B cell (primary cell): ENCODE measurements around the gene CPLANE2. TPM values are rescaled to one million over a fixed set of nuclear protein-coding genes. Genes with fewer than 3 reads are reported as not detected.

Experiments
- ATAC-seq: fragments of 200-7000 bp; cut with Tn5 transposase; one replicate; pipeline ENCODE4 v1.10.0; 2021; ENCODE audit warnings: low read depth, mild to moderate bottlenecking, moderate number of reproducible peaks, moderate library complexity
- CTCF ChIA-PET: fragments of 350-600 bp; sonication (Branson Sonifier 250); formaldehyde crosslinking; loops from one replicate; lab custom pipeline; 2021; ENCODE audit warnings: antibody characterized with exemption, inconsistent platforms; lab: Charles Lee
- POLR2A ChIA-PET: fragments of 350-600 bp; sonication (Branson Sonifier 250); formaldehyde crosslinking; loops from one replicate; lab custom pipeline; 2021; ENCODE audit warnings: antibody characterized with exemption; lab: Charles Lee
- DNase-seq: peaks from one replicate; pipeline ENCODE4 v3.0.0; 2013
- H2AFZ ChIP-seq: 2 replicates; pipeline ENCODE4 v1.6.1; 2012; ENCODE audit warnings: mild to moderate bottlenecking, low read depth, low read length; ENCODE audit not compliant: insufficient read depth, poor library complexity, severe bottlenecking
- H3K27ac ChIP-seq, 2 donors: 1 replicate in 1 of 2; 2 replicates in 1 of 2; pipeline ENCODE4 v1.5.1; 2012 to 2013; ENCODE audit warnings: low read length in 2 of 2, mild to moderate bottlenecking in 2 of 2, moderate library complexity in 1 of 2
- H3K27me3 ChIP-seq, 4 experiments: fragments of 200-600 bp in 1 of 4; sonication (generic) in 1 of 4; replicated peaks in 1 of 4; 1 replicate in 2 of 4; 2 replicates in 2 of 4; pipeline versions ENCODE4 v1.6.1 to v1.7.0; 2013 to 2016; ENCODE audit warnings: low read length in 3 of 4, mild to moderate bottlenecking in 2 of 4, mixed read lengths in 1 of 4, moderate library complexity in 1 of 4; ENCODE audit not compliant: insufficient read depth in 4 of 4, control insufficient read depth in 3 of 4; ENCODE audit errors: control extremely low read depth in 1 of 4
- H3K36me3 ChIP-seq, 2 experiments: replicated peaks in 1 of 2; 1 replicate in 1 of 2; 2 replicates in 1 of 2; pipeline versions ENCODE4 v1.6.1 to v1.7.1; 2013; ENCODE audit warnings: low read length in 1 of 2; ENCODE audit not compliant: insufficient read depth in 2 of 2, control insufficient read depth in 1 of 2; ENCODE audit errors: control extremely low read depth in 1 of 2, extremely low read depth in 1 of 2
- H3K4me1 ChIP-seq, 2 donors: fragments of 200-600 bp in 1 of 2; sonication (generic) in 1 of 2; 1 replicate in 1 of 2; 2 replicates in 1 of 2; pipeline versions ENCODE4 v1.5.1 to v1.6.1; 2013 to 2017; ENCODE audit warnings: low read length in 2 of 2; ENCODE audit not compliant: control insufficient read depth in 2 of 2, insufficient read depth in 2 of 2
- H3K4me2 ChIP-seq: replicated peaks from 2 replicates; pipeline ENCODE3; 2012; ENCODE audit warnings: mild to moderate bottlenecking, low read depth, low read length; ENCODE audit not compliant: poor library complexity, severe bottlenecking
- H3K4me3 ChIP-seq, 5 experiments: fragments of 200-600 bp in 1 of 5; sonication (generic) in 1 of 5; 1 replicate in 3 of 5; 2 replicates in 2 of 5; pipeline versions ENCODE4 v1.5.1 to v1.7.0; 2011 to 2016; ENCODE audit warnings: low read length in 4 of 5, mild to moderate bottlenecking in 4 of 5, low read depth in 2 of 5, control low read depth in 1 of 5, moderate library complexity in 1 of 5; ENCODE audit not compliant: insufficient read depth in 1 of 5; ENCODE audit errors: control extremely low read depth in 1 of 5, extremely low read depth in 1 of 5
- H3K79me2 ChIP-seq: fragments of 200-600 bp; sonication (generic); one replicate; pipeline ENCODE4 v1.6.0; 2016; ENCODE audit warnings: low read length; ENCODE audit not compliant: control insufficient read depth, insufficient read depth
- H3K9ac ChIP-seq: fragments of 200-600 bp; sonication (generic); 2 replicates; pipeline ENCODE4 v1.6.1; 2017; ENCODE audit warnings: mild to moderate bottlenecking, low read length, moderate library complexity
- H3K9me3 ChIP-seq, 3 donors: one replicate each; pipeline versions ENCODE4 v1.6.1 to v1.7.1; 2013; ENCODE audit warnings: low read length in 2 of 3; ENCODE audit not compliant: control insufficient read depth in 2 of 3, insufficient read depth in 1 of 3; ENCODE audit errors: control extremely low read depth in 1 of 3
- H4K20me1 ChIP-seq: 2 replicates; pipeline ENCODE4 v1.6.0; 2012; ENCODE audit warnings: mild to moderate bottlenecking, low read length; ENCODE audit not compliant: insufficient read depth, control insufficient read depth, poor library complexity, severe bottlenecking
- H3K27ac Mint-ChIP-seq: one replicate; pipeline ENCODE4 v1.8.0; 2021; ENCODE audit warnings: mixed read lengths
- H3K27me3 Mint-ChIP-seq: one replicate; pipeline ENCODE4 v1.8.0; 2021; ENCODE audit warnings: mixed read lengths
- H3K4me1 Mint-ChIP-seq: one replicate; pipeline ENCODE4 v1.8.0; 2021; ENCODE audit warnings: mixed read lengths
- H3K4me3 Mint-ChIP-seq: one replicate; pipeline ENCODE4 v1.8.0; 2021; ENCODE audit warnings: mixed read lengths
- H3K9me3 Mint-ChIP-seq: one replicate; pipeline ENCODE4 v1.8.0; 2022; ENCODE audit warnings: mixed read lengths; ENCODE audit not compliant: insufficient read depth
- CTCF ChIP-seq: fragments of 200-600 bp; IDR thresholded peaks from one replicate; pipeline ENCODE4 v1.8.0; 2022; ENCODE audit warnings: antibody characterized with exemption, mild to moderate bottlenecking
- EZH2 ChIP-seq: IDR thresholded peaks from 2 replicates; pipeline ENCODE4 v1.6.1; 2012; ENCODE audit warnings: borderline replicate concordance, low read depth, mild to moderate bottlenecking, moderate library complexity, low read length; ENCODE audit not compliant: insufficient read depth, poor library complexity, severe bottlenecking
- WGBS: methylation state at CpG from one replicate; pipeline ENCODE4 v1.1.5; 2013; ENCODE audit warnings: missing lambda C conversion rate; ENCODE audit not compliant: insufficient coverage; 5-methylcytosine and 5-hydroxymethylcytosine counted together
- intact Hi-C: fragments of 100-400 bp; cut with micrococcal nuclease; formaldehyde crosslinking; loops from one replicate; pipeline ENCODE4 v1.10.0; 2022
- polyA plus RNA-seq: library from polyadenylated mRNA; depleted of rRNA; stranded (reverse); fragments of >200 nt; gene quantifications from 2 replicates; pipeline ENCODE4 v1.2.3, GENCODE V29; 2012
- total RNA-seq, 2 donors: library from RNA; stranded (reverse); fragments of 120-200 nt in 1 of 2; gene quantifications; 1 replicate in 1 of 2; 2 replicates in 1 of 2; pipeline versions ENCODE4 v1.2.3 to v1.2.4, GENCODE V29; 2013 to 2022

The CPLANE2 gene
- total and polyA plus RNA-seq, 2 donors (not counting 1 experiment from before 2014, with no cell fraction given), result 5.7 to 11.1 TPM

GRCh38 chr1:16253332-16253922 lies 16.4 kb upstream of the CPLANE2 start:
- Histone ChIP-seq H3K4me2 (no peak overlapping the region), H3K27me3 (no peaks in the 10 kb centered on the region), H3K27ac (no peak overlapping the region), H3K4me1 (peaks cover 14 to 16% of the 10 kb centered on the region in 2 donors), H2AFZ (no peak overlapping the region), H3K4me3 (no peak overlapping the region), H3K9me3 (no peaks in the 10 kb centered on the region), H4K20me1 (no peaks in the 10 kb centered on the region), H3K9ac (no peak overlapping the region), H3K36me3 (peaks cover 2 to 65% of the 10 kb centered on the region in 2 experiments), H3K79me2 (no peaks in the 10 kb centered on the region)
- DNase-seq (no peak), ATAC-seq (no peak)
- no peaks in the 10 kb centered on the region for H3K27me3 Mint-ChIP-seq
- POLR2A ChIA-PET, result no interaction called here
- intact Hi-C loops, result no loop called here
- no peak overlapping the region for H3K4me3 Mint-ChIP-seq
- CTCF ChIA-PET, result interaction anchor here (1.5 kb wide), 1 partner anchor 175 kb away, joined by 3 read pairs; no protein-coding TSS in a partner anchor
- peaks cover 15% of the 10 kb centered on the region for H3K4me1 Mint-ChIP-seq
- 100% methylated on average over 3 of the region's 5 CpGs for WGBS
- TF ChIP-seq EZH2, result no peak
- TF ChIP-seq CTCF, result no peak
- no peak overlapping the region for H3K27ac Mint-ChIP-seq
- H3K9me3 Mint-ChIP-seq, result no peaks in the 10 kb centered on the region

GRCh38 chr1:16252912-16253311 lies 15.9 kb upstream of the CPLANE2 start:
- no peak overlapping the region for H3K27ac Mint-ChIP-seq
- H3K79me2 ChIP-seq, result no peaks in the 10 kb centered on the region
- no peak overlapping the region for H3K27ac ChIP-seq
- H3K4me2 ChIP-seq, result no peak overlapping the region
- H3K36me3 ChIP-seq, result peaks cover 2 to 65% of the 10 kb centered on the region in 2 experiments
- intact Hi-C loops, result no loop called here
- H3K27me3 ChIP-seq, result no peaks in the 10 kb centered on the region
- H3K4me1 ChIP-seq, result peaks cover 14 to 17% of the 10 kb centered on the region in 2 donors
- no peaks in the 10 kb centered on the region for H3K27me3 Mint-ChIP-seq
- POLR2A ChIA-PET, result no interaction called here
- no peak overlapping the region for H3K4me3 ChIP-seq
- DNase-seq (no peak), ATAC-seq (no peak)
- no peak overlapping the region for H3K9ac ChIP-seq
- H3K4me1 Mint-ChIP-seq, result peaks cover 17% of the 10 kb centered on the region
- no peaks in the 10 kb centered on the region for H4K20me1 ChIP-seq
- H3K4me3 Mint-ChIP-seq, result no peak overlapping the region
- no CpG with 5 or more reads among the region's 2 CpGs for WGBS
- TF ChIP-seq CTCF (no peak), EZH2 (no peak)
- no peaks in the 10 kb centered on the region for H3K9me3 Mint-ChIP-seq
- no peaks in the 10 kb centered on the region for H3K9me3 ChIP-seq
- H2AFZ ChIP-seq, result no peak overlapping the region
- CTCF ChIA-PET, result no interaction called here
